PC-3 (cell line): Measurements from ENCODE around the gene C1GALT1. TPM values are rescaled to one million over a fixed set of nuclear protein-coding genes. Genes with fewer than 3 reads are reported as not detected.
A peak's percentile ranks its signal among the peaks of the same experiment; 100 is the strongest.

Experiments
- ATAC-seq: fragments of 200-7000 bp; cut with Tn5 transposase; 2 replicates; pipeline ENCODE4 v1.9.1; 2020; ENCODE audit warnings: mild to moderate bottlenecking, moderate library complexity
- BruUV-seq: library from RNA; stranded (reverse); fragments of 400-500 nt; replicated peaks from 2 replicates; lab custom pipeline; 2021; lab: Mats Ljungman, UMichigan
- CTCF ChIA-PET: fragments of 300-600 bp; sonication (Branson Sonifier 250); formaldehyde crosslinking; loops from one replicate; lab custom pipeline; 2022; ENCODE audit warnings: antibody characterized with exemption; lab: Charles Lee
- POLR2A ChIA-PET: fragments of 300-600 bp; sonication (Branson Sonifier 250); formaldehyde crosslinking; loops from one replicate; lab custom pipeline; 2022; ENCODE audit warnings: antibody characterized with exemption; ENCODE audit not compliant: unreplicated experiment; lab: Charles Lee
- DNase-seq: peaks from one replicate; pipeline ENCODE4 v3.0.0-alpha.2; 2015
- H2AFZ ChIP-seq: fragments of 300-600 bp; sonication (generic); 2 replicates; pipeline ENCODE4 v1.6.0; 2016; ENCODE audit warnings: antibody characterized with exemption, low read length
- H3F3A ChIP-seq: fragments of 300-600 bp; sonication (generic); one replicate; pipeline ENCODE4 v1.6.0; 2017; ENCODE audit warnings: antibody characterized with exemption, low read length, control low read depth, mild to moderate bottlenecking; ENCODE audit not compliant: unreplicated experiment
- H3K27ac ChIP-seq: fragments of 300-600 bp; sonication (generic); 2 replicates; pipeline ENCODE4 v1.5.1; 2016; ENCODE audit warnings: mild to moderate bottlenecking, low read length
- H3K27me3 ChIP-seq: fragments of 300-600 bp; sonication (generic); 2 replicates; pipeline ENCODE4 v1.6.1; 2016; ENCODE audit warnings: low read length, mixed read lengths
- H3K36me3 ChIP-seq: fragments of 300-600 bp; sonication (generic); 2 replicates; pipeline ENCODE4 v1.6.1; 2016; ENCODE audit warnings: low read depth, mixed run types, low read length, mixed read lengths
- H3K4me1 ChIP-seq: fragments of 300-600 bp; sonication (generic); 2 replicates; pipeline ENCODE4 v1.5.1; 2016; ENCODE audit warnings: low read length; ENCODE audit not compliant: insufficient read depth
- H3K4me2 ChIP-seq: fragments of 300-600 bp; sonication (generic); 2 replicates; pipeline ENCODE4 v1.6.0; 2016; ENCODE audit warnings: low read length
- H3K4me3 ChIP-seq: fragments of 300-600 bp; sonication (generic); 2 replicates; pipeline ENCODE4 v1.5.1; 2016; ENCODE audit warnings: mild to moderate bottlenecking, low read length, mixed read lengths
- H3K79me2 ChIP-seq: fragments of 300-600 bp; sonication (generic); 2 replicates; pipeline ENCODE4 v1.6.1; 2017; ENCODE audit warnings: low read length, mixed read lengths
- H3K9ac ChIP-seq: fragments of 300-600 bp; sonication (generic); 2 replicates; pipeline ENCODE4 v1.6.0; 2016; ENCODE audit warnings: mild to moderate bottlenecking, low read length
- H3K9me2 ChIP-seq: fragments of 300-600 bp; sonication (generic); replicated peaks from 2 replicates; pipeline ENCODE4 v1.6.1; 2016; ENCODE audit warnings: mixed run types, low read length, mixed read lengths
- H3K9me3 ChIP-seq: fragments of 300-600 bp; sonication (generic); 2 replicates; pipeline ENCODE4 v1.6.1; 2016; ENCODE audit warnings: low read length, mixed read lengths
- H4K20me1 ChIP-seq: fragments of 300-600 bp; sonication (generic); 2 replicates; pipeline ENCODE4 v1.6.1; 2016; ENCODE audit warnings: low read length, mixed read lengths
- CTCF ChIP-seq: fragments of 300-600 bp; sonication (generic); conservative IDR thresholded peaks from 2 replicates; pipeline ENCODE4 v1.5.1; 2017; ENCODE audit warnings: antibody characterized with exemption, low read depth, mild to moderate bottlenecking, low read length
- EZH2 ChIP-seq: fragments of 300-600 bp; sonication (generic); IDR thresholded peaks from one replicate; pipeline ENCODE4 v1.6.1; 2017; ENCODE audit warnings: antibody characterized with exemption, mild to moderate bottlenecking, low read length; ENCODE audit not compliant: unreplicated experiment
- EZH2phosphoT487 ChIP-seq: fragments of 300-600 bp; sonication (generic); IDR thresholded peaks from 2 replicates; pipeline ENCODE4 v1.6.1; 2018; ENCODE audit warnings: mild to moderate bottlenecking, antibody characterized with exemption, low read length, borderline replicate concordance
- intact Hi-C: fragments of 100-400 bp; cut with micrococcal nuclease; formaldehyde crosslinking; loops from 2 replicates; pipeline ENCODE4 v1.9.0; 2023
- total RNA-seq: library from RNA; depleted of rRNA; stranded (reverse); fragments of >200 nt; gene quantifications from 2 replicates; pipeline ENCODE4 v1.2.3, GENCODE V29; 2014

C1GALT1 gene
- total RNA-seq, 1 experiment from 2014 or later = 32.3 TPM

GRCh38 chr7:7176406-7177043, 5.8 kb upstream of the C1GALT1 start:
- H2AFZ ChIP-seq = no peak overlapping the region
- H4K20me1 ChIP-seq = no peaks in the 10 kb centered on the region
- DNase-seq (peak; percentile 84), ATAC-seq (peak; percentile 68)
- no peaks in the 10 kb centered on the region for H3K79me2 ChIP-seq
- H3K9me2 ChIP-seq = no peaks in the 10 kb centered on the region
- H3K9ac ChIP-seq = peak overlapping the region; percentile 59
- ChIA-PET POLR2A (interaction anchor here (0.6 to 0.7 kb wide), 2 partner anchors 73 to 514 kb away, joined by 3 read pairs; no protein-coding TSS in a partner anchor), CTCF (interaction anchor here (0.5 kb wide), 1 partner anchor 605 kb away, joined by 4 read pairs; no protein-coding TSS in a partner anchor)
- peak overlapping the region; percentile 91 for H3K27ac ChIP-seq
- H3K36me3 ChIP-seq = no peaks in the 10 kb centered on the region
- H3K4me1 ChIP-seq = peaks cover 40% of the 10 kb centered on the region
- intact Hi-C loops = loop anchor here (1.0 to 2.0 kb wide), 6 partner anchors 54 to 212 kb away; no protein-coding TSS in a partner anchor
- H3K27me3 ChIP-seq = no peaks in the 10 kb centered on the region
- TF ChIP-seq EZH2phosphoT487 = no peak
- no peak for TF ChIP-seq CTCF
- no peak for TF ChIP-seq EZH2
- H3F3A ChIP-seq = peaks cover 9% of the 10 kb centered on the region
- H3K4me3 ChIP-seq = peak overlapping the region; percentile 52
- BruUV-seq = TSS peak; percentile 16
- H3K4me2 ChIP-seq = peak overlapping the region; percentile 85
- peaks cover 8% of the 10 kb centered on the region for H3K9me3 ChIP-seq

- no peaks in the 10 kb centered on the region for H3K79me2 ChIP-seq
- no TSS peak for BruUV-seq
- H4K20me1 ChIP-seq = no peaks in the 10 kb centered on the region
- H2AFZ ChIP-seq = no peak overlapping the region
- H3K4me1 ChIP-seq = peaks cover 42% of the 10 kb centered on the region
- ChIA-PET POLR2A (no interaction called here), CTCF (no interaction called here)
- H3K36me3 ChIP-seq = no peaks in the 10 kb centered on the region
- peak overlapping the region; percentile 85 for H3K4me2 ChIP-seq
- no peaks in the 10 kb centered on the region for H3K27me3 ChIP-seq
- ATAC-seq = peak; percentile 88
- peak overlapping the region; percentile 59 for H3K9ac ChIP-seq
- H3K4me3 ChIP-seq = peak overlapping the region; percentile 52
- no peaks in the 10 kb centered on the region for H3K9me2 ChIP-seq
- H3K27ac ChIP-seq = peak overlapping the region; percentile 91
- TF ChIP-seq EZH2 = no peak
- intact Hi-C loops = loop anchor here (1.0 to 2.0 kb wide), 5 partner anchors 62 to 212 kb away; no protein-coding TSS in a partner anchor
- peaks cover 8% of the 10 kb centered on the region for H3K9me3 ChIP-seq
- DNase-seq = peak; percentile 98
- peaks cover 9% of the 10 kb centered on the region for H3F3A ChIP-seq
These were observed 5.3 kb upstream of the C1GALT1 start for GRCh38 chr7:7177044-7177517.

GRCh38 chr7:7178081-7178480, 4.3 kb upstream of the C1GALT1 start:
- Histone ChIP-seq H2AFZ (no peak overlapping the region), H3K27me3 (no peaks in the 10 kb centered on the region), H3K9me3 (peaks cover 8% of the 10 kb centered on the region), H3K9ac (no peak overlapping the region), H3K4me2 (peak overlapping the region; percentile 85), H4K20me1 (no peaks in the 10 kb centered on the region), H3K79me2 (peaks cover 5% of the 10 kb centered on the region), H3K4me3 (peak overlapping the region; percentile 15; the same call in 1 of the 2 replicates), H3F3A (peaks cover 9% of the 10 kb centered on the region), H3K36me3 (no peaks in the 10 kb centered on the region), H3K9me2 (no peaks in the 10 kb centered on the region), H3K4me1 (peaks cover 42% of the 10 kb centered on the region), H3K27ac (peak overlapping the region; percentile 91)
- ATAC-seq (no peak), DNase-seq (peak; percentile 89)
- intact Hi-C loops = no loop called here
- ChIA-PET POLR2A (interaction anchor here (0.6 kb wide), 1 partner anchor 84 kb away, joined by 5 read pairs; no protein-coding TSS in a partner anchor), CTCF (no interaction called here)
- TF ChIP-seq EZH2 = no peak
- TF ChIP-seq EZH2phosphoT487 = no peak
- no peak for TF ChIP-seq CTCF
- BruUV-seq = no TSS peak
